Hematopoietic multipotent progenitor cell (in vitro differentiated cells): ENCODE data around the gene SFXN5. TPM values are rescaled to one million over a fixed set of nuclear protein-coding genes. Genes with fewer than 3 reads are reported as not detected.
A peak's percentile ranks its signal among the peaks of the same experiment; 100 is the strongest.

Experiments
- DNase-seq, 3 donors: peaks; one replicate each; pipeline ENCODE4 v3.0.0-alpha.2; 2011 to 2015; ENCODE audit warnings: low read depth in 2 of 3, low spot score in 2 of 3
- total RNA-seq: library from RNA; depleted of rRNA; stranded (reverse); fragments of >200 nt; gene quantifications from one replicate; pipeline ENCODE4 v1.2.3, GENCODE V29; 2012

Gene SFXN5
- total RNA-seq, 1 donor = 28.8 TPM

- no peak for DNase-seq
These were observed 140.1 kb downstream of the SFXN5 start for GRCh38 chr2:72931280-72931910.

GRCh38 chr2:72929010-72929409 lies 142.5 kb downstream of the SFXN5 start:
- DNase-seq = no peak

GRCh38 chr2:72927619-72928550 lies 143.6 kb downstream of the SFXN5 start:
- no peak for DNase-seq

- DNase-seq = no peak
These were observed 144.6 kb downstream of the SFXN5 start for GRCh38 chr2:72926811-72927465.

- no peak for DNase-seq
These were observed 145.1 kb downstream of the SFXN5 start for GRCh38 chr2:72926368-72926767.

GRCh38 chr2:72925328-72925943 lies 146.1 kb downstream of the SFXN5 start:
- no peak for DNase-seq

- peak in 1 of 3 donors; percentile 62 for DNase-seq
These were observed 146.9 kb downstream of the SFXN5 start for GRCh38 chr2:72924353-72925240.

- DNase-seq = no peak
These were observed 147.6 kb downstream of the SFXN5 start for GRCh38 chr2:72923833-72924352.

GRCh38 chr2:72921853-72922252 lies 149.7 kb downstream of the SFXN5 start:
- no peak for DNase-seq

- no peak for DNase-seq
These were observed 150.2 kb downstream of the SFXN5 start for GRCh38 chr2:72921088-72921851.

GRCh38 chr2:72920318-72921087 lies 151.0 kb downstream of the SFXN5 start:
- peak in 2 of 3 donors; percentile 61 to 64 for DNase-seq

- DNase-seq = no peak
These were observed 151.8 kb downstream of the SFXN5 start for GRCh38 chr2:72919414-72920317.

- no peak for DNase-seq
These were observed 153.5 kb downstream of the SFXN5 start for GRCh38 chr2:72917877-72918553.

GRCh38 chr2:72917138-72917876 lies 154.2 kb downstream of the SFXN5 start, which contains the start of gene EMX1:
Gene EMX1 (plus strand): TSS chr2:72917519. CDS start chr2:72917853, 334 bp downstream.
- peak in 1 of 3 donors; percentile 56 for DNase-seq

- no peak for DNase-seq
These were observed 154.8 kb downstream of the SFXN5 start for GRCh38 chr2:72916743-72917137.
